PC-9 (cell line): ENCODE results near the gene NMD3. TPM values are rescaled to one million over a fixed set of nuclear protein-coding genes. Genes with fewer than 3 reads are reported as not detected.
"Not testable (repeated sequence)": the region's sequence is repeated elsewhere in the genome, so short reads cannot be mapped to it uniquely, and the experiment has no call there.

Experiments used
- BruUV-seq: library from RNA; stranded (reverse); fragments of 400-500 nt; replicated peaks from 2 replicates; lab custom pipeline; 2021; lab: Mats Ljungman, UMichigan
- CTCF ChIA-PET: fragments of 300-600 bp; sonication (Branson Sonifier 250); formaldehyde crosslinking; loops from one replicate; lab custom pipeline; 2022; ENCODE audit warnings: antibody characterized with exemption; lab: Charles Lee
- POLR2A ChIA-PET: fragments of 300-600 bp; sonication (Branson Sonifier 250); formaldehyde crosslinking; loops from one replicate; lab custom pipeline; 2022; ENCODE audit warnings: antibody characterized with exemption; ENCODE audit not compliant: unreplicated experiment; lab: Charles Lee
- DNase-seq, 2 experiments: peaks; one replicate each; pipeline versions ENCODE4 v3.0.0 to v3.0.0-alpha.2; 2015 to 2022; ENCODE audit warnings: mixed read lengths in 1 of 2
- H2AFZ ChIP-seq: fragments of 200-600 bp; sonication (generic); 2 replicates; pipeline ENCODE4 v1.8.1; 2017; ENCODE audit warnings: antibody characterized with exemption
- H3F3A ChIP-seq: fragments of 200-600 bp; sonication (generic); 2 replicates; pipeline ENCODE4 v1.8.1; 2017; ENCODE audit warnings: antibody characterized with exemption, mild to moderate bottlenecking, low read depth; ENCODE audit not compliant: insufficient read depth
- H3K27ac ChIP-seq: fragments of 200-600 bp; sonication (generic); 2 replicates; pipeline ENCODE4 v1.6.1; 2016; ENCODE audit warnings: mixed run types
- H3K27me3 ChIP-seq: fragments of 200-600 bp; sonication (generic); 2 replicates; pipeline ENCODE4 v1.6.1; 2016; ENCODE audit warnings: low read depth, mixed run types; ENCODE audit not compliant: insufficient read depth
- H3K36me3 ChIP-seq: fragments of 200-600 bp; sonication (generic); 2 replicates; pipeline ENCODE4 v1.6.1; 2016; ENCODE audit warnings: low read depth, mixed run types
- H3K4me1 ChIP-seq: fragments of 200-600 bp; sonication (generic); replicated peaks from 2 replicates; pipeline ENCODE4 v1.6.1; 2016; ENCODE audit warnings: mixed run types; ENCODE audit not compliant: insufficient read depth
- H3K4me2 ChIP-seq: fragments of 200-600 bp; sonication (generic); 2 replicates; pipeline ENCODE4 v1.6.1; 2017; ENCODE audit warnings: mixed run types
- H3K4me3 ChIP-seq: fragments of 200-600 bp; sonication (generic); 2 replicates; pipeline ENCODE4 v1.6.1; 2016; ENCODE audit warnings: mixed run types
- H3K79me2 ChIP-seq: fragments of 200-600 bp; sonication (generic); 2 replicates; pipeline ENCODE4 v1.6.1; 2017; ENCODE audit warnings: low read depth, mixed run types
- H3K9me2 ChIP-seq: fragments of 200-600 bp; sonication (generic); 2 replicates; pipeline ENCODE4 v1.8.1; 2017; ENCODE audit warnings: mild to moderate bottlenecking; ENCODE audit not compliant: insufficient read depth
- H3K9me3 ChIP-seq: fragments of 200-600 bp; sonication (generic); 2 replicates; pipeline ENCODE4 v1.8.1; 2016; ENCODE audit warnings: low read depth; ENCODE audit not compliant: insufficient read depth
- H4K20me1 ChIP-seq: fragments of 200-600 bp; sonication (generic); 2 replicates; pipeline ENCODE4 v1.8.1; 2017; ENCODE audit not compliant: insufficient read depth
- EZH2 ChIP-seq: fragments of 200-600 bp; sonication (generic); IDR thresholded peaks from 2 replicates; pipeline ENCODE4 v1.8.0; 2017; ENCODE audit warnings: antibody characterized with exemption, low read depth
- intact Hi-C: fragments of 100-400 bp; cut with micrococcal nuclease; formaldehyde crosslinking; loops from one replicate; pipeline ENCODE4 v1.10.0; 2022; ENCODE audit not compliant: unreplicated experiment
- total RNA-seq: library from RNA; stranded (reverse); gene quantifications from 2 replicates; pipeline ENCODE4 v1.2.3, GENCODE V29; 2021
- TF ChIP-seq, protein P1 (sequence below): fragments of 200-600 bp; sonication (generic); conservative IDR thresholded peaks from 2 replicates; pipeline ENCODE4 v1.6.1; 2017; ENCODE audit warnings: mixed run types, antibody characterized with exemption, mild to moderate bottlenecking, moderate library complexity

The NMD3 gene
- total RNA-seq, 1 experiment from 2014 or later: 56.5 TPM

DNA sequence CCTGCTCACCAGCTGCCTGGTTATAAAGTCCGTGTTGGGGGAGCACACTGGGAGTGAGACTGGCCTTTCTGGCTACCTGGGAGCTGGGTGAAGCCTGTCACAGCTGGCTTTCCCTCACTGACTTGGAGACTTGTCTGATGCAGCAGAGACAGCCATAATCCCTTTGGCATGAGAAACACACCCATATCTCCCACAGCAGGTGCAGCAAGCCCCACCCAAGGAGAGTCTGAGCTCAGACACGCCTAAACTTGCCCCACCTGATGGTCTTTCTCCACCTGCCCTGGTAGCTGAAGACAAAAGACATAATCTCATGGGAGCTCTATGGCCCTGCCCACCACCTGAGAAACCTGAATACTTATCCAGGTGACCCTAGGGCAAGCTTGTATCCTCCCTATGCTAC lies 54.8 kb downstream of the NMD3 start:
- POLR2A ChIA-PET: interaction anchor here (0.7 kb wide), 1 partner anchor 353 kb away, joined by 4 read pairs; no protein-coding TSS in a partner anchor
- H3K79me2 ChIP-seq: no peaks in the 10 kb centered on the region
- no peaks in the 10 kb centered on the region for H3K4me1 ChIP-seq
- intact Hi-C loops: loop anchor here (1.0 to 2.0 kb wide), 2 partner anchors 15 to 355 kb away; no protein-coding TSS in a partner anchor
- peak in 1 of 2 experiments; percentile 76 for DNase-seq
- no TSS peak for BruUV-seq
- no peaks in the 10 kb centered on the region for H3K27me3 ChIP-seq
- H3K4me3 ChIP-seq: no peak overlapping the region
- H3F3A ChIP-seq: no peaks in the 10 kb centered on the region; the same call in 1 of the 2 replicates
- H3K9me2 ChIP-seq: no peaks in the 10 kb centered on the region
- H3K9me3 ChIP-seq: peaks cover 11% of the 10 kb centered on the region; the same call in 1 of the 2 replicates
- no peaks in the 10 kb centered on the region for H4K20me1 ChIP-seq
- TF ChIP-seq, protein P1, sequence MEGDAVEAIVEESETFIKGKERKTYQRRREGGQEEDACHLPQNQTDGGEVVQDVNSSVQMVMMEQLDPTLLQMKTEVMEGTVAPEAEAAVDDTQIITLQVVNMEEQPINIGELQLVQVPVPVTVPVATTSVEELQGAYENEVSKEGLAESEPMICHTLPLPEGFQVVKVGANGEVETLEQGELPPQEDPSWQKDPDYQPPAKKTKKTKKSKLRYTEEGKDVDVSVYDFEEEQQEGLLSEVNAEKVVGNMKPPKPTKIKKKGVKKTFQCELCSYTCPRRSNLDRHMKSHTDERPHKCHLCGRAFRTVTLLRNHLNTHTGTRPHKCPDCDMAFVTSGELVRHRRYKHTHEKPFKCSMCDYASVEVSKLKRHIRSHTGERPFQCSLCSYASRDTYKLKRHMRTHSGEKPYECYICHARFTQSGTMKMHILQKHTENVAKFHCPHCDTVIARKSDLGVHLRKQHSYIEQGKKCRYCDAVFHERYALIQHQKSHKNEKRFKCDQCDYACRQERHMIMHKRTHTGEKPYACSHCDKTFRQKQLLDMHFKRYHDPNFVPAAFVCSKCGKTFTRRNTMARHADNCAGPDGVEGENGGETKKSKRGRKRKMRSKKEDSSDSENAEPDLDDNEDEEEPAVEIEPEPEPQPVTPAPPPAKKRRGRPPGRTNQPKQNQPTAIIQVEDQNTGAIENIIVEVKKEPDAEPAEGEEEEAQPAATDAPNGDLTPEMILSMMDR: no peak
- no peak for TF ChIP-seq EZH2
- H3K27ac ChIP-seq: no peak overlapping the region
- no peak overlapping the region for H2AFZ ChIP-seq
- H3K4me2 ChIP-seq: no peak overlapping the region
- CTCF ChIA-PET: interaction anchor here (0.6 to 1.5 kb wide), 6 partner anchors 15 to 711 kb away, joined by 3 to 8 read pairs (median 4); partner anchors contain the start of gene KPNA4
- H3K36me3 ChIP-seq: no peaks in the 10 kb centered on the region

DNA sequence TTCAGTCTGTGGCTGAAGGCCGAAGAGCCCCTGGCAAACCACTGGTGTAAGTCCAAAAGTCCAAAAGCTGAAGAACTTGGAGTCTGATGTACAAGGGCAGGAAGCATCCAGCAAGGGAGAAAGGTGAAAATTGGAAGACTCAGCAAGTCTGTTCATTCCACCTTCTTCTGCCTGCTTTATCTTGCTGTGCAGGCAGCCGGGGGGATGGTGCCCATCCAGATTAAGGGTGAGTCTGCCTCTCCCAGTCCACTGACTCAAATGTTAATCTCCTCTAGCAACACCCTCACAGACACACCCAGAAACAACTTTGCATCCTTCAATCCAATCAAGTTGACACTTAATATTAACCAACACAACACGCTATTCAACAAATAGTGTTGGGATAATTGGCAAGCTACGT lies 61.3 kb downstream of the NMD3 start:
- intact Hi-C loops, H3K4me1 ChIP-seq, BruUV-seq, H3K79me2 ChIP-seq, H3K27me3 ChIP-seq, H4K20me1 ChIP-seq, CTCF ChIA-PET, H3K27ac ChIP-seq, DNase-seq, H3K36me3 ChIP-seq, H3K4me2 ChIP-seq, H2AFZ ChIP-seq, H3K4me3 ChIP-seq, H3F3A ChIP-seq, H3K9me2 ChIP-seq: not testable (repeated sequence)
- 0 out of 2 replicates have a peak, but pooled peaks cover 11% of the 10 kb centered on the region for H3K9me3 ChIP-seq
- POLR2A ChIA-PET: interaction anchor here (0.6 kb wide), 1 partner anchor 1079 kb away, joined by 3 read pairs; no protein-coding TSS in a partner anchor

DNA sequence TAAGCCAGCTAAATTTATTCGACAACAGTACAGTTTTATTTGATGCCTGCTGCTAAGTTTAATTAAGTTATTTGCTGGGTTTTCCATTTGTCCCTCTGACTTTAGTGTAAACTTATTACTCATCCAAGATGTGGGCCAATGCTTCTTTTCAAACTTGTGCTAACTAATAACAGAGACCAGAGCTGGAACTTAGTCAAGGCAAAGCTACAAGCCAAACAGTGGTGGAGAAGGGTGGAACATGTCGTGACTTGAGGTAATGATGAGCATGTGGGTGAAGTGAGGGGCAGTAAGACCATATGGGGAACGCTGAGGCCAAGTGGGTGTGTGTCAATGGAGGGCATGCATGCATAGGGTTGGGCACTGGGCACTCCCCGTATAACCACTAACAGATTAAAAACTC lies 63.9 kb downstream of the NMD3 start:
- Histone ChIP-seq H4K20me1 (no peaks in the 10 kb centered on the region), H3K79me2 (no peaks in the 10 kb centered on the region), H2AFZ (no peak overlapping the region), H3K4me1 (no peaks in the 10 kb centered on the region), H3K4me2 (no peak overlapping the region), H3K4me3 (no peak overlapping the region), H3F3A (no peaks in the 10 kb centered on the region), H3K9me2 (no peaks in the 10 kb centered on the region), H3K27me3 (no peaks in the 10 kb centered on the region), H3K9me3 (no peaks in the 10 kb centered on the region), H3K36me3 (no peaks in the 10 kb centered on the region), H3K27ac (no peak overlapping the region)
- POLR2A ChIA-PET: no interaction called here
- CTCF ChIA-PET: no interaction called here
- BruUV-seq: no TSS peak
- intact Hi-C loops: no loop called here
- TF ChIP-seq, protein P1: no peak
- TF ChIP-seq EZH2: no peak
- DNase-seq: no peak

DNA sequence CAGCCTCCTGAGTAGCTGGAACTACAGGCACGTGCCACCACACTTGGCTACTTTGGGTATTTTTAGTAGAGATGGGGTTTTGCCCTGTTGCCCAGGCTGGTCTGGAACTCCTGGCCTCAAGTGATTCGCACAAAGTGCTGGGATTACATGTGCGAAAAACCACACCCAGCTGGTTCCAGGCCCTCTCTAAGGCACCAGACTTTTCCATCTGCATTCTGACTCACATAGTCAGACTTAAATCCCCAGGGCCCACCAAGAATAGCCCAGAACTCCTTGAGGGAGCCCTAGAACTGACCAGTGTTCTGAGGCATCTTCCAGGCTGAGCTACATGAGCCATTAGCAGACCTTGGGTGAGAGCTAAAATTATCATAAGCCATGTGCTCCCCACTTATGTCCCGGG lies 68.1 kb downstream of the NMD3 start:
- intact Hi-C loops: no loop called here
- ChIA-PET POLR2A (no interaction called here), CTCF (no interaction called here)
- BruUV-seq: no TSS peak
- H3K27ac ChIP-seq: no peak overlapping the region
- no peak overlapping the region for H3K4me3 ChIP-seq
- H3K9me2 ChIP-seq: no peaks in the 10 kb centered on the region
- no peaks in the 10 kb centered on the region for H4K20me1 ChIP-seq
- no peak for DNase-seq
- H3K4me2 ChIP-seq: no peak overlapping the region
- no peaks in the 10 kb centered on the region for H3K36me3 ChIP-seq
- no peaks in the 10 kb centered on the region for H3K79me2 ChIP-seq
- no peaks in the 10 kb centered on the region for H3K27me3 ChIP-seq
- H3F3A ChIP-seq: 0 out of 2 replicates have a peak, but pooled peaks cover 9% of the 10 kb centered on the region
- peaks cover 17% of the 10 kb centered on the region for H3K4me1 ChIP-seq
- H3K9me3 ChIP-seq: no peaks in the 10 kb centered on the region
- TF ChIP-seq, protein P1: no peak
- no peak for TF ChIP-seq EZH2
- no peak overlapping the region for H2AFZ ChIP-seq
